GM19395 (cell line): Measurements from ENCODE around the gene CELSR1.

ENCODE experiments used
- ATAC-seq: cut with Tn5 transposase; IDR thresholded peaks from one replicate; pipeline ENCODE4 v1.9.1; 2021; ENCODE audit warnings: mild to moderate bottlenecking, moderate library complexity; ENCODE audit not compliant: unreplicated experiment

The CELSR1 gene

DNA sequence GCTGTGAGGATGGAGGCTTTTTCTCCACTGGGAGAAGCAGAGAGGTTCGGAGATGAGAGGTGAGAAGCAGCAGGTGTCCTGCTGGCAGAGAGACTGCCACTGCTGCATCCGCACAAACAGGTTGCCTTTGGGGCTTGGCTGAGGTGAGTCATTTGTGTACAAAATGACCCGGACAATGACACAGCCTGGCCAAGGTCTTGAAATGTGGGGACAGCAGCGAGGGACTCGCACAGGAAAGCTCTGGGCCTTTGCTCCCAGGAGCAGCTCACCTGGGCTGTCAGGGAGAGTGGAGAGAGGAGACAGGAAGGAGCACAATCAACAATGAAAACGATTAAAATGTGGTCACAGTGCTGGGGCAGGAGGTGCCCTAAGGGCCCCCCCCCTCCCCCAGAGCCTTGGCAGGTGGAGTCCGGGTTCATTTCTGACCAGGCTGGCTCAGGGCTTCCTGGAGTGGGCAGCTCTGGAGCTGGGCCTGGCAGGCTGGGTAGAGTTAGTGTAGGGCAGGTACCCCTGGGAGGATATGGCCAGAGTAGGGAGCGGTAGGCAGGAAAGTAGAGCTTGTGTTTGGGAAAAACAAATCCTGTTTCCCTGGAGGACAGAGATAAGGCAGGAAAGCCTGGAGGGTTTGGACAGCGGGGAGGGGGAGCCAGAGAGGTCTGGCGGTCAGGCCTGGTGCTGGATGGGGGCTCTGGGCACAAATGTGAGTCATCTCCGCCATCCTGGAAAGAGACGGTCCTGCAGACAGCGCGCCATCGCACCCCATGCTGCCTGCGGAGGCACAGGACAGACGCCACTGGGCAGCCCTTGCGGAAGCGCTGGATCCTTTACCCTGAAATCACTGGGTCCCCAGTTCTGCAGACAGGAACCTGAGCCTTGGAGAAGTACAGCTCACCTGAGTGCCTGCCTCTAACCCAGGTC, 37.8 kb upstream of the CELSR1 start:
- ATAC-seq, result no peak

DNA sequence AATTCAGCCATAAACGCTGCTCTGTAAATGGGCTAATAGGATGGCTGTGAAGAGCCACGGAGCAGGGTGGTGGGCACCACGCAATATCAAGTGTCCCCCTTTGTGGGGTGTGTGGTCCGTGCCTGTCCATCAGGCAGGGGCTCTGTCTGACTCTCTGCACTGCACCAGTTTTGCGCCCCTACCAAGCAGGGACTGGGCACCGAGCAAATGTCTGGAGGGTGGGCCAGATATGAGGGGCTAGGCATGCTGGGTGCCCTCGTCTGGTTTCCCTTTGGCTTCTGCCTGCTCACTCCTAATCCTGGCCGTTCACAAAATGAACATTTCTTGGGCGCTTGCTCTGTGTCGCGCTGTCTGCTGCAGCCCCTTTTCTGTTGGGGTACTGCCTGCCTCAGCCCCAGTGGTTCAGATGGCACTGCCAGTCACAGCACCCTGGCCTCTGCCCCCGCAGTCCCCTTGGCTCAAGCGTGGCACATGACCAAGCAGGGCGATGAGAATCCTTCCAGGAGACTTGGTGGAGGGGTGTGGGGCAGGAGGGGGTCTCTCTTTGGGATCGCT, 37.1 kb upstream of the CELSR1 start:
- no peak for ATAC-seq

DNA sequence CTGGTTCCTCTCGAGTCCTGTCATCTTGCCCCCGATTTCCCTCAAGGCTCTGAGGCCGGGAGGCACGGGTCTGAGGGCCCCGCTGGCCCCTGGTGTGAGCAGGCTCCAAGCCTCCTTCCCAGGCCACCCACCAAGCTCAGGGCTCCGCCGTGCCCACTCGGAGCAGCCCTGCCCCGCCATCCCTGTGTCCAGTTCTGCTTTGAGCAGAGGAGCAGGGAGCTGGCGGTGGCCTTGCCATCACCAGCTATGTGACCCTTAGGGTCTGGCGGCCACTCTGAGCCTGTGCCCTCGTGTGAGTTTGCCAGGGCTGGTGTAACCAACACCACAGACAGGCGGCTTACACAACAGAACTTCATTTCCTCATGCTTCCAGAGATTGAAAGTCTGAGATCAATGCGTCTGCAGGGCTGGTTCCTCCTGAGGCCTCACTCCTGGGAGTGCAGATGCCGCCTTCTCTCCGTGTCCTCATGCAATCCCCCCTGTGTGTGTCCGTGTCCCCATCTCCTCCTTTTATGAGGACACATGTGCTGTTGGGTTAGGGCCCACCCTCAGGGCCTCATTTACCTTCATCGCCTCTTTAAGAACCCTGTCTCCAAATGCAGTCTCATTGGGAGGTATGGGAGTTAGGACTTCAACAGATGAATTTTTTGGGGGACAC, 36.5 kb upstream of the CELSR1 start:
- no peak for ATAC-seq

DNA sequence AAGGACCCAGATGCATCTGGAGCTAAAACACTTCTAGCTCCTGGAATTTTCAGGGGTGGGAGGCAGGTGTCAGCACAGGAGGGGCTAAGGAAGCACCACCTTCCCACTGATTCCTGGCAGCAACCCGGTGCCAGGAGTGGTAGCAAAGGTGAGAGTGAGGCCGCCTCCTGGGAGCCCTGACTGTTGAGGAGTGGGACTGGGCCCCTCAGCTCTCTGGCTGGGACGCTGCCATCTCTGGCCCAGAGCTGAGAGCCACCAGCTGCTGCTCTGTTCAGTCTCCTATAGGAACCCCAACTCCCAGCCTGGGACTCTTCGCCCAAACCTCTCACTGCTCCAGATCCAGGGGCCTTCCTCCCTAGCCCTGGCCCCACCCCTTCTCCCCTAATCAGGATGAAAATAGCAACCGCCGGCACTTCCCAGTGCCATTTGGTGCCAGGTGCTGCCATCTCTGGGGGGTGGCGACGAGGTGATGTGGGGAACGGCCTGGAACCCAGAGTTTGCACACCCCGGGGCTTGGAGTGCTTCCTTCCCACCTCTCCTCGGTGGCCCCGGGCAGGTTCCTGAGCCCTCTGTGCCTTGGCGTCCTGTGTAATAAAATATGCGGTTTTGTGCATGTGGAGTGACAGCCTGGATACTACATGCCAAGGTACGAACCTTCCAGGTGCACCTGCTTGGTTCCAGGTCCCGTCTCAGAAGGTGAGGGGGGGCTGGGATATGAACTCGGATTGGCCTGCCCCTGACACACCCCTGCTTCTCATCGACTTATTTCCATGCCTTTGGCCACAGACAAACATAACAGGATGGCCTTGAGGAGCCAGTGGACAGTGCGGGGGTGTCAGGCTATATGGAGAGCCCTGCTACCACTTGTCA, 35.7 kb upstream of the CELSR1 start:
- no peak for ATAC-seq

DNA sequence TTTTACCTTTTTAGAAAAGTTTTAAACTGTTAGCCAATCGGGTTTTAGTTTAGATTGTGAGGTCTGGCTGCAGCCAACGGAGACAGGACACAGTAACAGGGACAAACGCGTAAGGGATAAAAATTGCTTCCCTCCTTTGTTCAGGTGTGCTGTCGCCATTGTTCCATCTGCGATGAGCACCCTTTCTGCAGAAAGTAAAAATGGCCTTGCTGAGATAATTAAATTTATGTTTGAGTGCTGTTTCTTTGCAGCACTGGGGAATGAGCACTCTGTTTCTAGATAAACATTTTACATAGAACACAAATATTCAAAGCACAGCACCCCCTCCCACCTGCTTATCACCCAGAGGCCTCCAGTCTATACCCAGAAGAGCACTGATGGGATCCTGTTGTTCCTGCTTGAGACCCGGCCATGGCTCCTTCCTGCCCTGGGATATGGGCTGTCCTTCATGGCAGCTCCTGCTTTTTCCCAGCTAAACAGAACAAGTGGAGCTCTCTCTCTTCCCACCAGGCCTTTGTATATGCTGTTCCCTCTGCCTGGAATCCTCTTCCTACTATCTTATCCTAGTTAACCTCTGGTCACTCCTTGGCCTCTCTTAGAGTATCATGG, 34.3 kb upstream of the CELSR1 start:
- no peak for ATAC-seq

DNA sequence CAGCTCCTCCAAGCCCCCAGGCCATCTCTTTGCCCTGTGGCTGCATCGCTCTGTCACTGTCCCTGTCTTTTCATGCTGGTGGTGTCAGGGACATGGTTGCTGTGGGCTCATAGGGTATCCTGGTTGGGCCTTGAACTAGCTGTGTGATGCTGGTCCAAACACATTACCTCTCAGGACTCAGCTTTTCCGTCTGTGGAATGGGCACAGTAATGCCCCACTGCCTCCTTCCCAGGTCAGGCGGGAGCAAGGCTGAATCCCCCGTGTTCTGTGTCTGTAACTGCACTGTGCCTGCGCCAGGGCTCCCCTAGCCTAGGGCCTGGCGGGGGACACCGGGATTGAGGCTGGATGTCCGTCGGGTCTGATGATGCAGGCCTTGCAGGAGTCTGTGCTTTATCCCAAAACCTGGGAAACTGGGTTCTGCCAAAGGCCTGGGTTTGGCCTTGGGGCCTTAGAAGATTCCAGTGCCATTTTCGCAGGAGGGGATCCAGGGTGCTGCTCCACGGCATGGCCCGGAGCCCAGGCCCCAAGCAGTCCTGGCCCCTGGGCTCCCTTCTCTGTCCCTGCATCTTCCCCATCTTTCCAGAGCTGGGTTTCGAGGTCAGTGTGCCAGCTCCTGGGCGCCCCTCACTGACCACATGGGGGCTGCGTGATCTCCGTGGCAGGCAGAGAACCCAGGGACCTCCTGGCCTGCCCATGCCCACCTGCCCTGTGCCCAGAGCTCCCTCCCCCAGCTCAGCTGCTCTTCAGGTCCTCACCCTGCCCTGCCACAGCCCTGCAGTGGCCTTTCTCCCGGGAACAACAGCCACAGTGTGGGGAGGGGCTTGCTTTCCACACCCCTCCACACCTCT, 32.7 kb upstream of the CELSR1 start:
- ATAC-seq, result no peak

DNA sequence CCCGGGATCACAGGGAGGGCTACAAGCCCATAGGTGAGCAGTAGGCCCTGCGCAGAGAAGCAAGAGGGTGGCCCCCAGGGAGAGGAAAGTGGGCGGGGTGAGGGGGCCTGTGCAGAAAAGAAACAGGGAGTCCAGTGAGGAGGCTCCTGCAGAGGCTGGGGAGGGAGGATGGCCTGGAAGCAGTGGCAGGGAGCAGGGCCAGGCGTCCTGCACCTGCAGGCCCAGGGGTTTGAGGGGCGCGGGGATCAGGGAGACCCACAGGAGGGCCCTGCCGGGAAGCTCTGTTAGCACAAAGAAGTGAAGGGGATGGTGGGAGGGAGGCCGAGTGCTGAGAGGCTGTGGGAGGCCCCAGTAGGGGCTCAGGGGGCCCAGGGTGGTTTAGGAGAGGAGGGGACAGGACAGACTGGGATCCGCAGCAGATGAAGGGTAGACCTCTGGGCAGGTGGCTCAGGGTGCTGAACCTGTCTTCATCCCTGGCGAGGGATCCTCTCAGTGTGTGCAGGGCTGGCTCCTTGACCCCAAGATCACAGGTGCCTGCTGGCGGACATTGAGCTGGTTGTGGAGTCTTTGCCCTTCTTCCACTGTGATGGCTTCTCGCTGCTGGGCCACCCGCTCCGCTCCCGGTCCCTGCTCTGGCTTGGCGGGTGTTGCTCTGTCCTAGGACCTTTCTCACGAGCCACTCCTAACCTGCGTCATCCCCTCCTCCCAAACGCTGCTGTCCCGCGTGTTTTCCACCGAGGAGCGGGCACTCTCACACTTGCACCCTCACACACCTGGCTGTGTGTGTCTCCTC, 31.8 kb upstream of the CELSR1 start:
- ATAC-seq, result no peak

DNA sequence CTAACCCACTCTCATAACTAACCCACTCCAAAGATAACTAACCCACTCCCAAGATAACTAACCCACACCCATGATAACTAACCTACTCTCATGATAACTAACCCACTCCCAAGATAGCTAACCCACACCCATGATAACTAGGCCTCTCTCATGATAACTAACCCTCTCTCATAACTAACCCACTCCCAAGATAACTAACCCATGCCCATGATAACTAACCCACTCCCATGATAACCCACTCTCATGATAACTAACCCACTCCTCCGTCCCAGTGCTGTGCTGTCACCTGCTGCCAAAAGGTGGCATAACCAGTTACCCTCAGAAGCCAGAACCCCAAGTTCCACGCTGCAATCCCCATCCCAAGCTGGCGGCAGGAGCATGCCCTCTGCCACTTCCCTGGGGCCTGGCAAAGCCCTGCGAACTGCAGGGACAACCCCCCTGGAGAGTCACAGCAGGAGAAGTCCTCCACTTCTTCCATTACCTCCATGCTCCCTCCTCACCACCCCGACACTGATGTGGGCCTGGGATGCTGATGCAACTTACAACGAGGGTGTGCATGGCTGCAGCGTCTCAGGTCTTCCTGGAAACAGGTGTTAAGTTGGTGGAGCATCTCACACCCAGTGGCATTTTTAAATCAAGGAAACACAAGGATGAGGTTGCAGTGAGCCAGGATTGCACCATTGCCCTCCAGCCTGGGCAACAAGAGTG, 30.8 kb upstream of the CELSR1 start:
- no peak for ATAC-seq

DNA sequence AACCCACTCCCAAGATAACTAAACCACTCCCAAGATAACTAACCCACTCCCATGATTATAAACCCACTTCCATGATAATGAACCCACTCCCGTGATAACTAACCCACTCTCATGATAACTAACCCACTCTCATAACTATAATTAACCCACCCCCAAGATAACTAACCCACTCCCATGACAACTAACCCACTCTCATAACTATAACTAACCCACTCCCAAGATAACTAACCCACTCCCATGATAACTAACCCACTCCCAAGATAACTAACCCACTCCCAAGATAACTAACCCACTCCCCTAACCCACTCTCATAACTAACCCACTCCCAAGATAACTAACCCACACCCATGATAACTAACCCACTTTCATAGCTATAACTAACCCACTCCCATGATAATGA, 30.1 kb upstream of the CELSR1 start:
- ATAC-seq, result no peak

DNA sequence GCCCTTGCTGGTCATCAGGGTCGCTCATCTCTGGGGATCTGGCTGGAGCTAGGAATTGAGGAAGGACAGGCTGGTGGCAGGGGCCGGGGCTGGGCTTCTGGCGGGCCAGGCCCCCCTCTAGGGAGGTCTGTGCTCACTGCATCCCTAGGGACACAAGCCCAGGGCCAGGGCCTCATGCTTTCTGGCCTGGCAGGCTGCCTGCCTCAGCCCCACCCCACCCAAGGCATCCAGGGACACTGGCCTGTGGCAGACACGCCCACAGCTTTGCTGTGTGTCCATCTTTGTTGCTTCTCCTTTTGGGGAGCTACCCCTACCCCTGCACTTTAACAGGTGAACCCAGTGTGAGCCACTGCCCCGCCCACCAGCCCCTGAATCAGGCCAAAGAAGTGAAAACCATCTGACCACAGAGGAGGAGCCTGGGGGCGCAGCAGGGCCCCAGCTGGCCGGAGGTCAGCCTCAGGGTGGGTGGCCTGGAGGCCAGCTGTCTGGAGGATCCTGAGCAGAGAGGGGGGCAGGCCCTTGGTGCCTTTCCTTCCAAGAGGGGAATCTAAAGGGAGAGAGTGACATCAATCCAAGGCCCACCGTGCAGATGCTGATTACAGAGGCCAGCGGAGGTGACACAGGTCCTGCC, 26.8 kb upstream of the CELSR1 start:
- ATAC-seq, result no peak

DNA sequence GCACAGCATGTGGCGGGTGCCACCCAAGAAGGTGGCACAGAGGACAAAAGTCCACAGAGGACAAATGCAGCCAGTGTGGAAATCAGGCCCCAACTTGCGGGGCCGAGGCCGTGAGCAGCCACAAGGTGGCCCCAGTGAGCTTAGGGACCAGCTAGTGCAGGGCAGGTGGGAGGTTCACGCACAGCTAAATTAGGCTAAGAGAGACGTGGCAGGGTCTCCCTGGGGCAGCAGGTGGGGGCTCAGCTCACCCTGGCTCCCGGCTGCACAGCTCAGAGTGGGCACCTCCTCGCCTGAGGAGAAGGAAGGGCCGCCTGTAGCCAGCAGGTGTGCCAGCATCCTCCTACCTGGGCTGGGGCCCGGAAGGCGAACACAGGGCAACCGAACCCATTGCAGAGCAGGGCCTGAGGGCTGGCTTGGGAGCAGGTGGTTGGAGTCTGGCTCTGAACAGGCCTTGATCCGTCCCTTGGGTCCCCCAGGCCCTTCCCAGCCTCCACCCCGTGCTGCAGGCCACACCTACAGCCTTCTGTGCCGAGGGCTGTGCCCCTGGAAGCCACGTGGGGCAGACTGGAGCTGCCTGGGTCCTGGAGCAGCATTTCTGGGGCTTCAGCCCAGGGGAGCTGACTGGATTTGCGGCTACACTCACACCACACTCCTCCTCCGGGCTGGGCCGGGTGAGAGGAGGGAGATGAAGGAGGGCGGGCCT, 26.1 kb upstream of the CELSR1 start:
- ATAC-seq, result no peak

DNA sequence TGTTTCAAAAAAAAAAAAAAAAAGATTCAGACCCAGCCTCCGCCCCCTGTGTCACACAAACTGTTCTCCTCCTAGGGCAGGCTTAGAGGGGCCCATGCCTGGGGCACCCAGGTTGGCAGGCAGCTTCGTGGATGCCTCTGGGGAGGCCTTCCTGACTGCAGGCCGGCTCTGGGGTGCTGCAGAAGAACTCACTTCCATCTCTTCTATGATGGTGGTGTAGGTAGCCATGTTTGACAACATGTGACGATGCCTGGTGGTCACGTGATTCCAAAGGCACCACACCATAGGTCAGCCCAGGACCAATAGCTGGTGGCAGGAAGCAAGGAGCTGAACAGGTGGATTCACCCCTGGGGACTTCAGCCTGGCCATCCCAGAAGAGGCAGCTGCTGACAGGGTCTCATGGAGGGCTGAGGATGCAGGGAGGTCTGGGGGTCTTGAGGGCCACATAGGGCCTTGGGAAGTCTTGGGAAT, 24.1 kb upstream of the CELSR1 start:
- ATAC-seq, result no peak

DNA sequence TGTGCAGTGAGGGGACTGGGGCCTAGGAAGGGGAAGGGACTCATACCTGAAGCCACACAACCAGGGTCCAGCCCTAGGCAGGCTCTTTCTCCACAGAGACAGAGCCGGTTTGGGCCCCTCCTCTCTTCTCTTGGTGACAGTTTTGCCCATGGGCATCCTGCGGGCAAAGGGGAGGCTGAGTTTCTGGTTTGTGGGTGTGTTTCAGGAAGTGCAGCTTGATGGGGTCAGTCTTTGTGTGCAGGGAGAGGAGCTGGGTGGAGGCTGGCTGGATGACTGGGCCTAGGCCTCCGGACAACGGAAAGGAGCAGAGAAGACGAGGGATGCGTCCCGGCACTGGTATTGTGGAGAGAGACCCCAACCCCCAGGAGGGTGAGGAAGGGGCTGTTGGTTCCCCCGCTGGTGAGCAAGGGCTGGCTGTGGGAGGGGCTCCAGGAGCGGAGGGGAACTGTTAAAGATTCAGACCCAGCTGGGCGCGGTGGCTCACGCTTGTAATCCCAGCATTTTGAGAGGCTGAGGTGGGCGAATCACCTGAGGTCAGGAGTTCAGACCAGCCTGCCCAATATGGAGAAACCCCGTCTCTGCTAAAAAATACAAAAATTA, 23.4 kb upstream of the CELSR1 start:
- no peak for ATAC-seq

DNA sequence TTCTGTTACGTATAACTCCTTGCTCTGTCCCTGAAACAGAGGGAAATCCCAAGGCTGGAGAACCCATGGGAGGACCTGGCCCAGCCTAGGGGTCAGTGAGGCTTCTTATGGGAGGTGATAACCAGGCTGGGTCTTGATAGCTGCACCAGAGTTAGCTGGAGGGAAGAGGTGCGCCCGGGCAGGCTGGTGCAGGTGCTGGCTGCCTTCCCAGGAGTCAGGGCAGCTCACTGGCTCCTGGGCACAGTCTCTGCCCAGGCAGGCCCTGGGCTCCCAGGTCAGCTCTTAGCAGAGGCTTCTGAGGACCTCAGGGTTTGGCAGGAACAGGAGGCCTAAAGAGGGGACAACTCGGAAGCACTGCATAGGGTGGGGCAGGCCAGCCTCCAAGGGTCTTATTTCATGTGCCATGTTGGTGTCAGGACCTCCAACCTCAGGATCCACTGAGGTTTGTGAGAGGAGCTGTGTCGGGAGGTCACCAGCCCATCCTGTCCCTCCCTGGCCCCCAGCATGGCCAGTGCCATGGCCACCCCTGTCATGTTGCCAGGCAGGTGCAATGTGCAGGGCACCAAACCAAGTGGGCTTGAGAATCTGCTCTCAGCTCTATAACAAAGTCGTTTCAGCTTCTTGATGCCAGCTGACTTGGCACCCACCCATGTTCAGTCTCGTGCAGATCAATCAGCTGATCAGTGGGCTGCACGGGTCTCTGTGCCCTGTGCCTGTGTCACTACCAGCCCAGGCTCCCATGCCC, 20.5 kb upstream of the CELSR1 start:
- ATAC-seq, result no peak

DNA sequence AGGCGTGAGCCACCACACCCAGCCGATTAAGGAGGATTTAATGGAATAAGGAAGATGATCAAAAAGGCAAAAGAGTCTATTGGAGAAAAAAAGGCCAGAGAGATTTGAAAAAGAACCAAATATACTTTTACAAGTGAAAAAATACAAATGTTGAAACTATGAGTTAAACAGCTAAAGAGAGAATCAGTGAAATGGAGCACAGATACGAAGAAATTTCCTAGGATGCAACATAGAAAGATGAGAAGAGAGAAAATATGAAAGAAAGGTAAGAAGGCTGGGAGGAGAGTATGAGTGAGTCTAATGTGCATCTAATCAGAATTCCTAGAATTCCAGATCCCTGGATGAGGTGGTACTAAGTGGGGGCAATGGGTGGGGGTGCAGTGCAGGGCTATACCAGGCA, 19.4 kb upstream of the CELSR1 start:
- no peak for ATAC-seq

DNA sequence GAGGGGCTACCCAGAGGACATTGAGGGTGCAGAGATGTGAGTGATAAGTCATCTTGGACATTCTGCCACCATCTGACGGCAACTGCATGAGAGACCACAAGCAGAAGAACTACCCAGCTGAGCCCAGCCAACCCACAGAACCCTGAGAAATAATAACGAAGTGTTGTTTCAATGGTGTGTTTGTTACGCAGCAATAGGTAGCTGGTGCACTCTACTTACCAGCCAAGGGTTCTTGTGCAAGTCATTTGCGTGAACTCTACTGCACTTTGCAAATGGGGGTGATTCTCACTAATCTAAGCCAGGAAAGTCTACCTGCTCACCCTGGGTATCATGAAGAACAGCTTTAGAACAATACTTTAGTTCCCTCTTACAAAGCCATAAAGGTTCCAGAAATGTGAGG, 15.8 kb upstream of the CELSR1 start:
- ATAC-seq, result no peak
